ENCODE data around the gene FIGN.

- TF ChIP-seq CTCF (IDR thresholded peaks at IDR 0.05), result no peak
- no peak for TF ChIP-seq POLR2A (IDR thresholded peaks at IDR 0.05)
Measured at GRCh38 chr2:163613266-163613731, 122.5 kb downstream of the FIGN start.
